PC-9 (cell line): ENCODE data around the gene SETBP1. TPM values are rescaled to one million over a fixed set of nuclear protein-coding genes. Genes with fewer than 3 reads are reported as not detected.
A peak's percentile ranks its signal among the peaks of the same experiment; 100 is the strongest.

Source experiments
- BruUV-seq: library from RNA; stranded (reverse); fragments of 400-500 nt; replicated peaks from 2 replicates; lab custom pipeline; 2021; lab: Mats Ljungman, UMichigan
- CTCF ChIA-PET: fragments of 300-600 bp; sonication (Branson Sonifier 250); formaldehyde crosslinking; loops from one replicate; lab custom pipeline; 2022; ENCODE audit warnings: antibody characterized with exemption; lab: Charles Lee
- POLR2A ChIA-PET: fragments of 300-600 bp; sonication (Branson Sonifier 250); formaldehyde crosslinking; loops from one replicate; lab custom pipeline; 2022; ENCODE audit warnings: antibody characterized with exemption; ENCODE audit not compliant: unreplicated experiment; lab: Charles Lee
- DNase-seq, 2 experiments: peaks; one replicate each; pipeline versions ENCODE4 v3.0.0 to v3.0.0-alpha.2; 2015 to 2022; ENCODE audit warnings: mixed read lengths in 1 of 2
- H2AFZ ChIP-seq: fragments of 200-600 bp; sonication (generic); 2 replicates; pipeline ENCODE4 v1.8.1; 2017; ENCODE audit warnings: antibody characterized with exemption
- H3F3A ChIP-seq: fragments of 200-600 bp; sonication (generic); 2 replicates; pipeline ENCODE4 v1.8.1; 2017; ENCODE audit warnings: antibody characterized with exemption, mild to moderate bottlenecking, low read depth; ENCODE audit not compliant: insufficient read depth
- H3K27ac ChIP-seq: fragments of 200-600 bp; sonication (generic); 2 replicates; pipeline ENCODE4 v1.6.1; 2016; ENCODE audit warnings: mixed run types
- H3K27me3 ChIP-seq: fragments of 200-600 bp; sonication (generic); 2 replicates; pipeline ENCODE4 v1.6.1; 2016; ENCODE audit warnings: low read depth, mixed run types; ENCODE audit not compliant: insufficient read depth
- H3K36me3 ChIP-seq: fragments of 200-600 bp; sonication (generic); 2 replicates; pipeline ENCODE4 v1.6.1; 2016; ENCODE audit warnings: low read depth, mixed run types
- H3K4me1 ChIP-seq: fragments of 200-600 bp; sonication (generic); replicated peaks from 2 replicates; pipeline ENCODE4 v1.6.1; 2016; ENCODE audit warnings: mixed run types; ENCODE audit not compliant: insufficient read depth
- H3K4me2 ChIP-seq: fragments of 200-600 bp; sonication (generic); 2 replicates; pipeline ENCODE4 v1.6.1; 2017; ENCODE audit warnings: mixed run types
- H3K4me3 ChIP-seq: fragments of 200-600 bp; sonication (generic); 2 replicates; pipeline ENCODE4 v1.6.1; 2016; ENCODE audit warnings: mixed run types
- H3K79me2 ChIP-seq: fragments of 200-600 bp; sonication (generic); 2 replicates; pipeline ENCODE4 v1.6.1; 2017; ENCODE audit warnings: low read depth, mixed run types
- H3K9me2 ChIP-seq: fragments of 200-600 bp; sonication (generic); 2 replicates; pipeline ENCODE4 v1.8.1; 2017; ENCODE audit warnings: mild to moderate bottlenecking; ENCODE audit not compliant: insufficient read depth
- H3K9me3 ChIP-seq: fragments of 200-600 bp; sonication (generic); 2 replicates; pipeline ENCODE4 v1.8.1; 2016; ENCODE audit warnings: low read depth; ENCODE audit not compliant: insufficient read depth
- H4K20me1 ChIP-seq: fragments of 200-600 bp; sonication (generic); 2 replicates; pipeline ENCODE4 v1.8.1; 2017; ENCODE audit not compliant: insufficient read depth
- EZH2 ChIP-seq: fragments of 200-600 bp; sonication (generic); IDR thresholded peaks from 2 replicates; pipeline ENCODE4 v1.8.0; 2017; ENCODE audit warnings: antibody characterized with exemption, low read depth
- intact Hi-C: fragments of 100-400 bp; cut with micrococcal nuclease; formaldehyde crosslinking; loops from one replicate; pipeline ENCODE4 v1.10.0; 2022; ENCODE audit not compliant: unreplicated experiment
- total RNA-seq: library from RNA; stranded (reverse); gene quantifications from 2 replicates; pipeline ENCODE4 v1.2.3, GENCODE V29; 2021
- TF ChIP-seq, protein P1 (sequence below): fragments of 200-600 bp; sonication (generic); conservative IDR thresholded peaks from 2 replicates; pipeline ENCODE4 v1.6.1; 2017; ENCODE audit warnings: mixed run types, antibody characterized with exemption, mild to moderate bottlenecking, moderate library complexity

SETBP1 gene
- total RNA-seq, 1 experiment from 2014 or later, result 9.0 TPM

DNA sequence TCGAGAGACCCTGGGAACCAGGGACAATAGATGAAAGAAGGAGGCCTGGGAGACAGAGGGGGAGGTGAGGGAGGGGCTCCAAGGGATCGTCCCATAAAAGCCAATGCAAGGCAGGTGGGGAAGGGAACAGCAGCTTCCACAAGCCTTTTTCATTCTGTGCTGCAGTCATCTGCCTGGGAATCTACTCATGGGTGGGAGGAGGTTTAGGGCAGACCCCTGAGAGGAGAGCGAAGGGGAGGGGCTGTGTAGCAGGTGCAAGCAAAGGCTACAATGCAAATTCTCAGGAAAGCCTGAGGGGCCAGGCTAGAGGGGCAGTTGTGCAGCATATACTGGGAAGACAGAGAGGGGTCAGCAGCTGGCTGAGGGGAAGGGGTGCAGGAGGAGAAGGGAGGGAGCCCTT is 135.4 kb downstream of the SETBP1 start:
- TF ChIP-seq EZH2, result no peak
- TF ChIP-seq, protein P1, sequence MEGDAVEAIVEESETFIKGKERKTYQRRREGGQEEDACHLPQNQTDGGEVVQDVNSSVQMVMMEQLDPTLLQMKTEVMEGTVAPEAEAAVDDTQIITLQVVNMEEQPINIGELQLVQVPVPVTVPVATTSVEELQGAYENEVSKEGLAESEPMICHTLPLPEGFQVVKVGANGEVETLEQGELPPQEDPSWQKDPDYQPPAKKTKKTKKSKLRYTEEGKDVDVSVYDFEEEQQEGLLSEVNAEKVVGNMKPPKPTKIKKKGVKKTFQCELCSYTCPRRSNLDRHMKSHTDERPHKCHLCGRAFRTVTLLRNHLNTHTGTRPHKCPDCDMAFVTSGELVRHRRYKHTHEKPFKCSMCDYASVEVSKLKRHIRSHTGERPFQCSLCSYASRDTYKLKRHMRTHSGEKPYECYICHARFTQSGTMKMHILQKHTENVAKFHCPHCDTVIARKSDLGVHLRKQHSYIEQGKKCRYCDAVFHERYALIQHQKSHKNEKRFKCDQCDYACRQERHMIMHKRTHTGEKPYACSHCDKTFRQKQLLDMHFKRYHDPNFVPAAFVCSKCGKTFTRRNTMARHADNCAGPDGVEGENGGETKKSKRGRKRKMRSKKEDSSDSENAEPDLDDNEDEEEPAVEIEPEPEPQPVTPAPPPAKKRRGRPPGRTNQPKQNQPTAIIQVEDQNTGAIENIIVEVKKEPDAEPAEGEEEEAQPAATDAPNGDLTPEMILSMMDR, result no peak
- H3K9me3 ChIP-seq, result no peaks in the 10 kb centered on the region
- no peaks in the 10 kb centered on the region for H3K27me3 ChIP-seq
- no peaks in the 10 kb centered on the region for H3K36me3 ChIP-seq
- no TSS peak for BruUV-seq
- H3K79me2 ChIP-seq, result no peaks in the 10 kb centered on the region
- no peak overlapping the region for H3K4me3 ChIP-seq
- POLR2A ChIA-PET, result no interaction called here
- peaks cover 10% of the 10 kb centered on the region for H3K4me1 ChIP-seq
- no peaks in the 10 kb centered on the region for H4K20me1 ChIP-seq
- H3K4me2 ChIP-seq, result no peak overlapping the region
- DNase-seq, result no peak
- no peak overlapping the region for H3K27ac ChIP-seq
- H3F3A ChIP-seq, result no peaks in the 10 kb centered on the region
- CTCF ChIA-PET, result no interaction called here
- H3K9me2 ChIP-seq, result no peaks in the 10 kb centered on the region
- H2AFZ ChIP-seq, result no peak overlapping the region
- intact Hi-C loops, result no loop called here

DNA sequence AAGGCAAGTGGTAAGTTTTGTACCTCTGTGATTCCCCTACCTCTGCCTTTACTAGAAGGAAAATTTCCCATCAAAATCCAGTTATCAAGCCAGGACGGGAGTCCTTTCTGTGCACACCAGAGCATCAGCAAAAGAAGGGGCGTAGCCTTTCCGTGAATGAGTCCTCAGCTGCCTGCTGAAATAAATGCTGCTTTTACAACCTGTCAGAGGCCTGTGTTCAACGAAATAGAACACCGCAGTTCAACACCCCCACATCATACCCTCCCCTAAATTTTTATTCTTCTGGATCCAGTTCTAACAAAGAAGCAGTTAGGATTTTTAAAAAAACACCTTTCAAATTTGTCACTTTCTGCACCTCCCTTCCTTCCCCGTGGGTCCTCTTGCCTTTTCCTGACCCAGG is 135.8 kb downstream of the SETBP1 start:
- H4K20me1 ChIP-seq, result no peaks in the 10 kb centered on the region
- no peak overlapping the region for H2AFZ ChIP-seq
- no peaks in the 10 kb centered on the region for H3K79me2 ChIP-seq
- no peak overlapping the region for H3K27ac ChIP-seq
- POLR2A ChIA-PET, result no interaction called here
- no peaks in the 10 kb centered on the region for H3K9me2 ChIP-seq
- CTCF ChIA-PET, result no interaction called here
- BruUV-seq, result no TSS peak
- peaks cover 12% of the 10 kb centered on the region for H3K4me1 ChIP-seq
- H3K36me3 ChIP-seq, result no peaks in the 10 kb centered on the region
- intact Hi-C loops, result no loop called here
- H3K4me3 ChIP-seq, result no peak overlapping the region
- no peaks in the 10 kb centered on the region for H3K9me3 ChIP-seq
- no peaks in the 10 kb centered on the region for H3K27me3 ChIP-seq
- H3F3A ChIP-seq, result no peaks in the 10 kb centered on the region
- TF ChIP-seq, protein P1, result no peak
- TF ChIP-seq EZH2, result no peak
- no peak for DNase-seq
- H3K4me2 ChIP-seq, result peak overlapping the region; percentile 46; the same call in 1 of the 2 replicates

DNA sequence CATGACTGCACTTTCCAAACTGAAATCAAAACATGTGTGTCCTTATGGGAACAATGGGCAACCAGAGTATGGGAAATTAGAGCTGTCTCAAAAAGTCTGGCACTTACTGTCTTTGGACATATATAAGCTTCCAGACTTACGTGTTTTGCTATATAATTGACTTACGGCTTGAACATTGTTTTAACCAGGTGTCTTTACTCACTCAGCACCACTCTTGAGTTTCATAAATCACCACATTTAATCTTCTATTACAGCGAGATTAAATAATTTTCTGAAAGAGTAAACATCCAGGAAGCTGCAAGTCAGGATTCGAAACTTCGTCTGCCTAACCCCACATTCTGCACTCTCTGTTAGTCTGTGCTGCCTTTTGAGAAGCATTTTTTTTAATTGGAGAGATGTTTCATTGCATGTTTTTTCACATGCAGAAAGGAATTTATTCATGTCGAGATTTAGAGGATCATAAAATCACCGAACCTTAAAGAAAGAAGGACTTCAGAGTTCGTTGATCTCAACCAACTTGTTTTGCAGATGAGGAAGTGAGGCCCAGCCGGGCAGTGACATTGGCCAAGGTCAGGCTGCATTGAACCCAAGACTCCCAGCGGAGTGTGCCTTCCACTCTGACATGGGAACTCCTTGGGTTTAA is 137.3 kb downstream of the SETBP1 start:
- H4K20me1 ChIP-seq, result no peaks in the 10 kb centered on the region
- H3K79me2 ChIP-seq, result no peaks in the 10 kb centered on the region
- H3K27me3 ChIP-seq, result no peaks in the 10 kb centered on the region
- H3K4me1 ChIP-seq, result peaks cover 27% of the 10 kb centered on the region
- ChIA-PET CTCF (no interaction called here), POLR2A (no interaction called here)
- TF ChIP-seq, protein P1, result no peak
- TF ChIP-seq EZH2, result no peak
- H3F3A ChIP-seq, result no peaks in the 10 kb centered on the region
- no peaks in the 10 kb centered on the region for H3K9me3 ChIP-seq
- H3K27ac ChIP-seq, result no peak overlapping the region
- H3K4me2 ChIP-seq, result no peak overlapping the region
- no peak overlapping the region for H2AFZ ChIP-seq
- DNase-seq, result no peak
- intact Hi-C loops, result no loop called here
- no peaks in the 10 kb centered on the region for H3K36me3 ChIP-seq
- H3K9me2 ChIP-seq, result no peaks in the 10 kb centered on the region
- no peak overlapping the region for H3K4me3 ChIP-seq
- no TSS peak for BruUV-seq
